ENCODE data around the gene HTR3B.

DNA sequence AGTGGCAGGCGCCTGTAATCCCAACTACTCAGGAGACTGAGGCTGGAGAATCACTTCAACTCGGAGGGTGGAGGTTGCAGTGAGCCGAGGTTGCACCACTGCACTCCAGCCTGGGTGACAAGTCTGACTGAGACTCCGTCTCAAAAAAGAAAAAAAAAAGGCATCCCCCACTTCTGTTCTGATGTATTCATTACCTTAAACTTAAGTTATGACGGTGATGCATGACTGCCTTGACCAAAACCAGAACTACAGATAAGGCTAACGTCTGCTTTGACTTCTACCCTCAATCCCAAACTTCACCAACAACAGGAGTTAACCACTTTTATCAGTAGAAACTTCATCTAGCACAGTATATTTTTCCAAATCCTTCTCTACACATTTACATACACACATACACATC is 80.2 kb downstream of the HTR3B start:
- no peak for TF ChIP-seq EZH2phosphoT487 (IDR thresholded peaks at IDR 0.05)
- TF ChIP-seq, protein P1, sequence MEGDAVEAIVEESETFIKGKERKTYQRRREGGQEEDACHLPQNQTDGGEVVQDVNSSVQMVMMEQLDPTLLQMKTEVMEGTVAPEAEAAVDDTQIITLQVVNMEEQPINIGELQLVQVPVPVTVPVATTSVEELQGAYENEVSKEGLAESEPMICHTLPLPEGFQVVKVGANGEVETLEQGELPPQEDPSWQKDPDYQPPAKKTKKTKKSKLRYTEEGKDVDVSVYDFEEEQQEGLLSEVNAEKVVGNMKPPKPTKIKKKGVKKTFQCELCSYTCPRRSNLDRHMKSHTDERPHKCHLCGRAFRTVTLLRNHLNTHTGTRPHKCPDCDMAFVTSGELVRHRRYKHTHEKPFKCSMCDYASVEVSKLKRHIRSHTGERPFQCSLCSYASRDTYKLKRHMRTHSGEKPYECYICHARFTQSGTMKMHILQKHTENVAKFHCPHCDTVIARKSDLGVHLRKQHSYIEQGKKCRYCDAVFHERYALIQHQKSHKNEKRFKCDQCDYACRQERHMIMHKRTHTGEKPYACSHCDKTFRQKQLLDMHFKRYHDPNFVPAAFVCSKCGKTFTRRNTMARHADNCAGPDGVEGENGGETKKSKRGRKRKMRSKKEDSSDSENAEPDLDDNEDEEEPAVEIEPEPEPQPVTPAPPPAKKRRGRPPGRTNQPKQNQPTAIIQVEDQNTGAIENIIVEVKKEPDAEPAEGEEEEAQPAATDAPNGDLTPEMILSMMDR (IDR thresholded peaks at IDR 0.05): no peak

Measured in neural progenitor cell (in vitro differentiated cells).